ENCODE measurements around the gene ERBIN.

GRCh38 chr5:65902104-65902503 lies 24.3 kb upstream of the ERBIN start:
- no peak for TF ChIP-seq CTCF (IDR thresholded peaks at IDR 0.05)
- TF ChIP-seq POLR2A (IDR thresholded peaks at IDR 0.05), result no peak
- TF ChIP-seq POLR2AphosphoS5 (IDR thresholded peaks at IDR 0.05), result no peak
- TF ChIP-seq EP300 (IDR thresholded peaks at IDR 0.05; ENCODE audit: low read depth), result no peak
